Gastroesophageal sphincter (tissue), 3 donors: ENCODE results near the gene TSTD1.
"Not testable (repeated sequence)": the region's sequence is repeated elsewhere in the genome, so short reads cannot be mapped to it uniquely, and the experiment has no call there.

Source experiments
- EP300 ChIP-seq: sonication (generic); formaldehyde crosslinking; IDR thresholded peaks from one replicate; pipeline ENCODE4 v1.6.1; 2017; ENCODE audit warnings: antibody characterized with exemption, mild to moderate bottlenecking
- POLR2A ChIP-seq, 2 donors: fragments of 450-650 bp; IDR thresholded peaks; one replicate each; pipeline ENCODE4 v1.6.1; 2017; ENCODE audit warnings: antibody characterized with exemption in 2 of 2, mild to moderate bottlenecking in 2 of 2, moderate library complexity in 1 of 2
- POLR2AphosphoS5 ChIP-seq: sonication (generic); formaldehyde crosslinking; IDR thresholded peaks from one replicate; pipeline ENCODE4 v1.6.1; 2017; ENCODE audit warnings: antibody characterized with exemption
- TF ChIP-seq, protein P1 (sequence below), 4 experiments: fragments of 200-600 bp in 2 of 4; fragments of 450-650 bp in 2 of 4; sonication (generic) in 1 of 4; IDR thresholded peaks; one replicate each; pipeline ENCODE4 v1.5.1; 2017 to 2019; ENCODE audit warnings: antibody characterized with exemption in 4 of 4, mild to moderate bottlenecking in 2 of 4, moderate library complexity in 2 of 4

DNA sequence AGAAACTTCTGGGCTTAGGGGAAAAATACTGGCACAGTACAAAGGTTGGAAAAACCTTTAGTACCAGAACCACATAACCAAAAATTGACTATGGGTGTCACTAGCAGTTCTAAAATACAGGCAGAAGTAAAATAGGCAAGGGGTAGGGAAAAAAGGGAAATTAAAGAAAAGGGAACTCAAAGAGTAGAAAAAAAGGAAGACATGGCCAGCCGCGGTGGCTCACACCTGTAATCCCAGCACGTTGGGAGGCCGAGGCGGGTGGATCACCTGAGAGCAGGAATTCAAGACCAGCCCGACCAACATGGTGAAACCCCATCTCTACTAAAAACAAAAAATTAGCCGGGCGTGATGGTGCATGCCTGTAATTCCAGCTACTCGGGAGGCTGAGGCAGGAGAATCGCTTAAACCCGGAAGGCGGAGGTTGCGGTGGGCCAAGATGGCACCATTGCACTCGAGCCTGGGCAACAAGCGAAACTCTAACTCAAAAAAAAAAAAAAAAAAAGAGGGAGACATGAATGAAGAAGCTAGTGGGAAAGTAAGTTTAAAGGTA lies 19.6 kb downstream of the TSTD1 start:
- TF ChIP-seq, protein P1, sequence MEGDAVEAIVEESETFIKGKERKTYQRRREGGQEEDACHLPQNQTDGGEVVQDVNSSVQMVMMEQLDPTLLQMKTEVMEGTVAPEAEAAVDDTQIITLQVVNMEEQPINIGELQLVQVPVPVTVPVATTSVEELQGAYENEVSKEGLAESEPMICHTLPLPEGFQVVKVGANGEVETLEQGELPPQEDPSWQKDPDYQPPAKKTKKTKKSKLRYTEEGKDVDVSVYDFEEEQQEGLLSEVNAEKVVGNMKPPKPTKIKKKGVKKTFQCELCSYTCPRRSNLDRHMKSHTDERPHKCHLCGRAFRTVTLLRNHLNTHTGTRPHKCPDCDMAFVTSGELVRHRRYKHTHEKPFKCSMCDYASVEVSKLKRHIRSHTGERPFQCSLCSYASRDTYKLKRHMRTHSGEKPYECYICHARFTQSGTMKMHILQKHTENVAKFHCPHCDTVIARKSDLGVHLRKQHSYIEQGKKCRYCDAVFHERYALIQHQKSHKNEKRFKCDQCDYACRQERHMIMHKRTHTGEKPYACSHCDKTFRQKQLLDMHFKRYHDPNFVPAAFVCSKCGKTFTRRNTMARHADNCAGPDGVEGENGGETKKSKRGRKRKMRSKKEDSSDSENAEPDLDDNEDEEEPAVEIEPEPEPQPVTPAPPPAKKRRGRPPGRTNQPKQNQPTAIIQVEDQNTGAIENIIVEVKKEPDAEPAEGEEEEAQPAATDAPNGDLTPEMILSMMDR (IDR thresholded peaks at IDR 0.05) = not testable (repeated sequence)
- TF ChIP-seq POLR2A (IDR thresholded peaks at IDR 0.05); EP300; POLR2AphosphoS5: not testable (repeated sequence)
